Measurements from ENCODE around the gene DUSP28. TPM values are rescaled to one million over a fixed set of nuclear protein-coding genes. Genes with fewer than 3 reads are reported as not detected.

The DUSP28 gene
- total and polyA plus RNA-seq, 5 donors = 9.6 to 14.9 (median 11.1) TPM

GRCh38 chr2:240576036-240576435 lies 15.9 kb downstream of the DUSP28 start:
- intact Hi-C loops (cut with DNase I) = no loop called here
- H3K9me3 ChIP-seq (ENCODE audit: control insufficient read depth, low read length) = no peaks in the 10 kb centered on the region
- H3K4me1 ChIP-seq (ENCODE audit: control insufficient read depth, insufficient read depth, low read length) = peaks cover 5% of the 10 kb centered on the region
- no peak overlapping the region for H3K4me3 ChIP-seq (ENCODE audit: low read length)
- H3K27me3 ChIP-seq (ENCODE audit: control insufficient read depth, insufficient read depth) = no peaks in the 10 kb centered on the region
- DNase-seq (peak in 1 of 3 donors; percentile 26), ATAC-seq (no peak)
- H3K27ac ChIP-seq (ENCODE audit: low read length) = no peak overlapping the region
- WGBS = 75% methylated on average over 6 of the region's 6 CpGs

- no peaks in the 10 kb centered on the region for H3K9me3 ChIP-seq (ENCODE audit: control insufficient read depth, low read length)
- intact Hi-C loops (cut with DNase I) = no loop called here
- no peak for ATAC-seq
- peak; percentile 16 to 65 (median 45) for DNase-seq
- H3K4me1 ChIP-seq (ENCODE audit: control insufficient read depth, insufficient read depth, low read length) = peaks cover 5% of the 10 kb centered on the region
- no peak overlapping the region for H3K4me3 ChIP-seq (ENCODE audit: low read length)
- H3K27me3 ChIP-seq (ENCODE audit: control insufficient read depth, insufficient read depth) = no peaks in the 10 kb centered on the region
- H3K27ac ChIP-seq (ENCODE audit: low read length) = no peak overlapping the region
- WGBS = 90% methylated on average over 32 of the region's 32 CpGs
Observed at GRCh38 chr2:240576436-240577205, 16.5 kb downstream of the DUSP28 start.

GRCh38 chr2:240577281-240578109 lies 17.3 kb downstream of the DUSP28 start:
- Histone ChIP-seq H3K27me3 (ENCODE audit: control insufficient read depth, insufficient read depth) (no peaks in the 10 kb centered on the region), H3K9me3 (ENCODE audit: control insufficient read depth, low read length) (no peaks in the 10 kb centered on the region), H3K4me1 (ENCODE audit: control insufficient read depth, insufficient read depth, low read length) (peaks cover 5% of the 10 kb centered on the region), H3K4me3 (ENCODE audit: low read length) (no peak overlapping the region), H3K27ac (ENCODE audit: low read length) (no peak overlapping the region)
- DNase-seq (peak; percentile 11 to 55 (median 44)), ATAC-seq (no peak)
- 88% methylated on average over 26 of the region's 26 CpGs for WGBS
- intact Hi-C loops (cut with DNase I) = no loop called here

- Histone ChIP-seq H3K27me3 (ENCODE audit: control insufficient read depth, insufficient read depth) (no peaks in the 10 kb centered on the region), H3K9me3 (ENCODE audit: control insufficient read depth, low read length) (no peaks in the 10 kb centered on the region), H3K27ac (ENCODE audit: low read length) (no peak overlapping the region), H3K4me3 (ENCODE audit: low read length) (no peak overlapping the region), H3K4me1 (ENCODE audit: control insufficient read depth, insufficient read depth, low read length) (peaks cover 5% of the 10 kb centered on the region)
- ATAC-seq (peak in 1 of 2 donors; percentile 10), DNase-seq (peak; percentile 14 to 67 (median 51))
- intact Hi-C loops (cut with DNase I) = no loop called here
- 89% methylated on average over 9 of the region's 9 CpGs for WGBS
Observed at GRCh38 chr2:240578110-240578450, 17.9 kb downstream of the DUSP28 start.

- no peaks in the 10 kb centered on the region for H3K9me3 ChIP-seq (ENCODE audit: control insufficient read depth, low read length)
- ATAC-seq (no peak), DNase-seq (peak in 2 of 3 donors; percentile 51)
- H3K27ac ChIP-seq (ENCODE audit: low read length) = no peak overlapping the region
- intact Hi-C loops (cut with DNase I) = no loop called here
- peaks cover 5% of the 10 kb centered on the region for H3K4me1 ChIP-seq (ENCODE audit: control insufficient read depth, insufficient read depth, low read length)
- 83% methylated on average over 8 of the region's 8 CpGs for WGBS
- H3K4me3 ChIP-seq (ENCODE audit: low read length) = no peak overlapping the region
- no peaks in the 10 kb centered on the region for H3K27me3 ChIP-seq (ENCODE audit: control insufficient read depth, insufficient read depth)
Observed at GRCh38 chr2:240578488-240578887, 18.3 kb downstream of the DUSP28 start.

GRCh38 chr2:240579071-240579762 lies 19.1 kb downstream of the DUSP28 start:
- DNase-seq (peak; percentile 10 to 51 (median 42)), ATAC-seq (no peak)
- H3K9me3 ChIP-seq (ENCODE audit: control insufficient read depth, low read length) = no peaks in the 10 kb centered on the region
- H3K27ac ChIP-seq (ENCODE audit: low read length) = peak overlapping the region; percentile 34
- peaks cover 5% of the 10 kb centered on the region for H3K4me1 ChIP-seq (ENCODE audit: control insufficient read depth, insufficient read depth, low read length)
- H3K27me3 ChIP-seq (ENCODE audit: control insufficient read depth, insufficient read depth) = no peaks in the 10 kb centered on the region
- WGBS = 91% methylated on average over 12 of the region's 12 CpGs
- intact Hi-C loops (cut with DNase I) = no loop called here
- H3K4me3 ChIP-seq (ENCODE audit: low read length) = no peak overlapping the region

GRCh38 chr2:240579771-240580614 lies 19.8 kb downstream of the DUSP28 start:
- WGBS = 60% methylated on average over 27 of the region's 27 CpGs
- Histone ChIP-seq H3K9me3 (ENCODE audit: control insufficient read depth, low read length) (no peaks in the 10 kb centered on the region), H3K4me3 (ENCODE audit: low read length) (no peak overlapping the region), H3K27me3 (ENCODE audit: control insufficient read depth, insufficient read depth) (no peaks in the 10 kb centered on the region), H3K27ac (ENCODE audit: low read length) (peak overlapping the region; percentile 34), H3K4me1 (ENCODE audit: control insufficient read depth, insufficient read depth, low read length) (peaks cover 11% of the 10 kb centered on the region)
- ATAC-seq (peak; percentile 53 to 68), DNase-seq (peak; percentile 70 to 74 (median 71))
- intact Hi-C loops (cut with DNase I) = no loop called here

GRCh38 chr2:240581811-240582210 lies 21.7 kb downstream of the DUSP28 start:
- WGBS = 93% methylated on average over 5 of the region's 5 CpGs
- Histone ChIP-seq H3K27ac (ENCODE audit: low read length) (no peak overlapping the region), H3K4me1 (ENCODE audit: control insufficient read depth, insufficient read depth, low read length) (peaks cover 14% of the 10 kb centered on the region), H3K27me3 (ENCODE audit: control insufficient read depth, insufficient read depth) (no peaks in the 10 kb centered on the region), H3K4me3 (ENCODE audit: low read length) (no peak overlapping the region), H3K9me3 (ENCODE audit: control insufficient read depth, low read length) (no peaks in the 10 kb centered on the region)
- intact Hi-C loops (cut with DNase I) = no loop called here
- ATAC-seq (no peak), DNase-seq (peak in 1 of 3 donors; percentile 4)

GRCh38 chr2:240582781-240583180 lies 22.6 kb downstream of the DUSP28 start:
- intact Hi-C loops (cut with DNase I) = no loop called here
- 87% methylated on average over 3 of the region's 3 CpGs for WGBS
- ATAC-seq = no peak
- H3K4me3 ChIP-seq (ENCODE audit: low read length) = no peak overlapping the region
- no peak overlapping the region for H3K27ac ChIP-seq (ENCODE audit: low read length)
- peaks cover 16% of the 10 kb centered on the region for H3K4me1 ChIP-seq (ENCODE audit: control insufficient read depth, insufficient read depth, low read length)
- no peaks in the 10 kb centered on the region for H3K27me3 ChIP-seq (ENCODE audit: control insufficient read depth, insufficient read depth)
- H3K9me3 ChIP-seq (ENCODE audit: control insufficient read depth, low read length) = no peaks in the 10 kb centered on the region
- no peak for DNase-seq

- no peak overlapping the region for H3K27ac ChIP-seq (ENCODE audit: low read length)
- H3K4me1 ChIP-seq (ENCODE audit: control insufficient read depth, insufficient read depth, low read length) = peaks cover 19% of the 10 kb centered on the region
- 90% methylated on average over 4 of the region's 4 CpGs for WGBS
- no peak overlapping the region for H3K4me3 ChIP-seq (ENCODE audit: low read length)
- H3K27me3 ChIP-seq (ENCODE audit: control insufficient read depth, insufficient read depth) = no peaks in the 10 kb centered on the region
- intact Hi-C loops (cut with DNase I) = no loop called here
- H3K9me3 ChIP-seq (ENCODE audit: control insufficient read depth, low read length) = no peaks in the 10 kb centered on the region
- peak in 1 of 3 donors; percentile 11 for DNase-seq
- ATAC-seq = no peak
Observed at GRCh38 chr2:240583774-240584173, 23.6 kb downstream of the DUSP28 start.
